Parathyroid adenoma (tissue), 2 donors: ENCODE data around the gene UBE2I.

Experiments
- H2AFZ ChIP-seq: fragments of 300-600 bp; sonication (generic); one replicate; pipeline ENCODE4 v1.7.0; 2017; ENCODE audit warnings: antibody characterized with exemption, mild to moderate bottlenecking
- H3K27ac ChIP-seq: fragments of 300-600 bp; sonication (generic); one replicate; pipeline ENCODE4 v1.7.0; 2017
- H3K27me3 ChIP-seq: fragments of 300-600 bp; sonication (generic); one replicate; pipeline ENCODE4 v1.7.0; 2017; ENCODE audit warnings: low read length; ENCODE audit not compliant: control insufficient read depth, insufficient read depth
- H3K36me3 ChIP-seq: fragments of 300-600 bp; sonication (generic); one replicate; pipeline ENCODE4 v1.7.0; 2017; ENCODE audit warnings: low read length; ENCODE audit not compliant: control insufficient read depth, insufficient read depth
- H3K4me1 ChIP-seq: fragments of 300-600 bp; sonication (generic); one replicate; pipeline ENCODE4 v1.7.0; 2017; ENCODE audit warnings: control low read depth
- H3K4me2 ChIP-seq: fragments of 300-600 bp; sonication (generic); one replicate; pipeline ENCODE4 v1.7.0; 2017; ENCODE audit warnings: low read length
- H3K4me3 ChIP-seq: fragments of 300-600 bp; sonication (generic); one replicate; pipeline ENCODE4 v1.7.0; 2017; ENCODE audit warnings: low read depth, low read length
- H3K79me2 ChIP-seq: fragments of 300-600 bp; sonication (generic); one replicate; pipeline ENCODE4 v1.7.0; 2017; ENCODE audit warnings: control low read depth
- H3K9ac ChIP-seq: fragments of 300-600 bp; sonication (generic); one replicate; pipeline ENCODE4 v1.7.0; 2017; ENCODE audit warnings: mild to moderate bottlenecking
- H3K9me3 ChIP-seq: fragments of 300-600 bp; sonication (generic); one replicate; pipeline ENCODE4 v1.7.0; 2017; ENCODE audit warnings: low read length; ENCODE audit not compliant: control insufficient read depth
- TF ChIP-seq, protein P1 (sequence below): fragments of 300-600 bp; sonication (generic); IDR thresholded peaks from one replicate; pipeline ENCODE4 v1.7.0; 2017; ENCODE audit warnings: antibody characterized with exemption, mild to moderate bottlenecking
- donor health status: primary hyperparathyroidism.

Gene UBE2I

DNA sequence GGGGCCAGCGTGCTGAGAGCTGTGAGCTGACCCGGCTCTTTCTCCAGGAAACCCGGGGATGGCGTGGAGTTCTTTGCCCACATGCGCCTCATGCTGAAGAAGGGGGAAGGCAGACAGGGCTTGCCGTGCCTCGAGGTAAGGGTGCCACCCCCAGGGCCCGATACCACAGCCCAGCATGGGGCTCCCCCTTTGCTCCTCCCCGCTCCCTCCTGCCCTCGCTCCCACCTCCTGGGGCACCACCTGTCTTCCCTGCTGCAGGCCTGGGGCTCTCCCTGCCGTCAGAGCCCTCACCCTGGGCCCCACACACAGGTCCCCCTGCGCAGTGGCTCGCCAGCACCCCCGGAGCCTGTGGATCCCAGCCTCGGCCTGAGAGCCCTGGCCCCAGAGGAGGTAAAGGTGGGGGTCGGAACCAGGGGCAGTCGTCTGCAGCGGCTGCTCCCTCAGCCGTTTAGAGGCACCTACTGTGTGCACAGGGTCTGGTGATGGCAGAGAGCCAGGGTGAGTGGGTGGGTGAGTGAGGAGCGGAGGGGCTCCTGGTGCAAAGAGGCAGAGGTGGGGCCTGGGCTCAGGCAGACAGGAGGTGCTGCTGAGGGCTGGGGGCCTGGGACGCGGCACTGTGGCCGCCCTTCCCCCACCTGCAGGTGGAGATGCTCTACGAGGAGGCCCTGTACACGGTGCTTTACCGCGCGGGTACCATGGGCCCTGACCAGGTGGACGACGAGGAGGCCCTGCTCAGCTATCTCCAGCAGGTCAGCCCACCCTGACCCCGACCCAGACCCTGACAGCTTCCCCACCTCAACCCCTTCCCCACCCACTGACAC lies 29.6 kb downstream of the UBE2I start:
- TF ChIP-seq, protein P1, sequence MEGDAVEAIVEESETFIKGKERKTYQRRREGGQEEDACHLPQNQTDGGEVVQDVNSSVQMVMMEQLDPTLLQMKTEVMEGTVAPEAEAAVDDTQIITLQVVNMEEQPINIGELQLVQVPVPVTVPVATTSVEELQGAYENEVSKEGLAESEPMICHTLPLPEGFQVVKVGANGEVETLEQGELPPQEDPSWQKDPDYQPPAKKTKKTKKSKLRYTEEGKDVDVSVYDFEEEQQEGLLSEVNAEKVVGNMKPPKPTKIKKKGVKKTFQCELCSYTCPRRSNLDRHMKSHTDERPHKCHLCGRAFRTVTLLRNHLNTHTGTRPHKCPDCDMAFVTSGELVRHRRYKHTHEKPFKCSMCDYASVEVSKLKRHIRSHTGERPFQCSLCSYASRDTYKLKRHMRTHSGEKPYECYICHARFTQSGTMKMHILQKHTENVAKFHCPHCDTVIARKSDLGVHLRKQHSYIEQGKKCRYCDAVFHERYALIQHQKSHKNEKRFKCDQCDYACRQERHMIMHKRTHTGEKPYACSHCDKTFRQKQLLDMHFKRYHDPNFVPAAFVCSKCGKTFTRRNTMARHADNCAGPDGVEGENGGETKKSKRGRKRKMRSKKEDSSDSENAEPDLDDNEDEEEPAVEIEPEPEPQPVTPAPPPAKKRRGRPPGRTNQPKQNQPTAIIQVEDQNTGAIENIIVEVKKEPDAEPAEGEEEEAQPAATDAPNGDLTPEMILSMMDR, result no peak
- Histone ChIP-seq H3K27me3 (no peaks in the 10 kb centered on the region), H3K4me1 (peaks cover 6% of the 10 kb centered on the region)

DNA sequence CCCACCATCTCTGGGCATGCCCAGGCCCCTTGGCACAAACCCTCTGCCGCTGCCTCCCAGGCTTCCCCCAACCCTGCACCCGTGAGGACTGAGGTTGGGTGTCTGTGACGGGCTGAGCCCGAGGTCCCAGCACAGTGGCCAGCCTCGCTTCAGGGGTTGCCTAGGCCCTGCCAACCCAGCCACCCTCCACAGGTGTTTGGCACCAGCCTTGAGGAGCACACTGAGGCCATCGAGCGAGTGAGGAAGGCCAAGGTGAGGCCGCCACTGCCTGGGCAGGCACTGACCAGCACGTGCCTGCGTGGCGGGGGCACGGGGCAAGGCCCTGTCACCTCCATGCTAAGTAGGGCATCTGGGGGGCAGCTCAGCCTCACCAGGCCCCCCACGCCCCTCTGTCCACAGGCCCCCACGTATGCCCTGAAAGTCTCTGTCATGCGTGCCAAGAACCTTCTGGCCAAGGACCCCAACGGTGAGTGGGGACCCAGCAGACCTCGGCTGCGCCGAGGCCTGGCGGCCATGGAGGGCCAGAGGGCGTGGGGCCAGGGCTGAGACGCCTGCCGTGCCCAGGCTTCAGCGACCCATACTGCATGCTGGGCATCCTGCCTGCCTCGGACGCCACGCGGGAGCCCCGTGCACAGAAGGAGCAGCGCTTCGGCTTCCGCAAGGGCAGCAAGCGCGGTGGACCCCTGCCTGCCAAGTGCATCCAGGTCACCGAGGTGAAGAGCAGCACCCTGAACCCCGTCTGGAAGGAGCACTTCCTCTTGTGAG lies 31.5 kb downstream of the UBE2I start:
- H3K79me2 ChIP-seq, result no peaks in the 10 kb centered on the region
- H3K36me3 ChIP-seq, result no peaks in the 10 kb centered on the region
- H2AFZ ChIP-seq, result no peak overlapping the region
- no peak overlapping the region for H3K4me2 ChIP-seq
- H3K27ac ChIP-seq, result no peak overlapping the region
- no peak overlapping the region for H3K4me3 ChIP-seq
- no peak overlapping the region for H3K9ac ChIP-seq
- peaks cover 6% of the 10 kb centered on the region for H3K4me1 ChIP-seq
- no peaks in the 10 kb centered on the region for H3K27me3 ChIP-seq
- TF ChIP-seq, protein P1, result no peak
- no peaks in the 10 kb centered on the region for H3K9me3 ChIP-seq

More for the DNA sequence above, 29.6 kb downstream of the UBE2I start:
- H3K9me3 ChIP-seq, result no peaks in the 10 kb centered on the region
- no peak overlapping the region for H3K27ac ChIP-seq
- H3K79me2 ChIP-seq, result no peaks in the 10 kb centered on the region
- H2AFZ ChIP-seq, result no peak overlapping the region
- no peak overlapping the region for H3K9ac ChIP-seq
- H3K4me2 ChIP-seq, result no peak overlapping the region
- H3K36me3 ChIP-seq, result no peaks in the 10 kb centered on the region
- no peak overlapping the region for H3K4me3 ChIP-seq

DNA sequence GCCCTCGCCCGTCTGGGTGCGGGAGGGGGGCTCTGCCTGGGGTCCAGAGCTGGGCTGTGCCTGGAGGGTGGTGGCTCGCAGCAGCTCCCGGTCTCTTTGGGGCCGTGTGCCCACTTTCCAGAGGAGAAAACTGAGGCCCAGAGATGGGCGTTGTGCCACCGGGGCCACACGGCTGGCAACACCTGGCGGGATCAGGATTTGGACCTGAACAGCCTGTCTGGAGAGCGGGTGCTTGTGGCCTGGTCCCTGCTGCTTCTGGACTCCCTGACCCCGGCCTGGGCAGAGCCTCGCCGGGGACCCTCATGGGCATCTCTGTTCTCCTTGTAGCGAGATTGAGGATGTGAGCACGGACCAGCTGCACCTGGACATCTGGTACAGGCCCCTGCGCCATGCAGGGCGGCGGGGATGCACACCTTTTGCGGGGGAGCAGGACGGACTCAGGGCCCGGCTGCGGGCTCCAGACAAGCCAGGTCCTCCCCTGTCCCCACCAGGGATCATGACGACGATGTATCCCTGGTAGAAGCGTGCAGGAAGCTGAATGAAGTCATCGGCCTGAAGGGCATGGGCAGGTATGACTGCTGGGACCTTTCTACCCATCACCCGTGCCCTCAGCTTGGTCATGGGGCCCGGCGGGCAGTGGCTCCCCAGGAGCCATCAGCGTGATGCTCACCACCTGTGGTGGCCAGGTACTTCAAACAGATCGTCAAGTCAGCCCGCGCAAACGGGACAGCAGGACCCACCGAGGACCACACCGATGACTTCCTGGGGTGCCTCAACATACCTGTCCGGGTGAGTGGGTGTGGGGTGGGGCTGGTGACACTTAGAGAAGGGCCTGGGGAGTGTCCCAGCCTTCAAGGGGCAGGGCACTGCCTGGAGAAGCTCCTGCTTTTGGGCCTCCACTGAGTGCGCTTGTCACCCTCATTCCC lies 32.3 kb downstream of the UBE2I start:
- Histone ChIP-seq H2AFZ (no peak overlapping the region), H3K9ac (no peak overlapping the region), H3K36me3 (no peaks in the 10 kb centered on the region), H3K4me1 (peaks cover 6% of the 10 kb centered on the region), H3K9me3 (no peaks in the 10 kb centered on the region), H3K4me3 (no peak overlapping the region), H3K27me3 (no peaks in the 10 kb centered on the region), H3K27ac (no peak overlapping the region), H3K79me2 (no peaks in the 10 kb centered on the region), H3K4me2 (no peak overlapping the region)
- TF ChIP-seq, protein P1, result no peak

DNA sequence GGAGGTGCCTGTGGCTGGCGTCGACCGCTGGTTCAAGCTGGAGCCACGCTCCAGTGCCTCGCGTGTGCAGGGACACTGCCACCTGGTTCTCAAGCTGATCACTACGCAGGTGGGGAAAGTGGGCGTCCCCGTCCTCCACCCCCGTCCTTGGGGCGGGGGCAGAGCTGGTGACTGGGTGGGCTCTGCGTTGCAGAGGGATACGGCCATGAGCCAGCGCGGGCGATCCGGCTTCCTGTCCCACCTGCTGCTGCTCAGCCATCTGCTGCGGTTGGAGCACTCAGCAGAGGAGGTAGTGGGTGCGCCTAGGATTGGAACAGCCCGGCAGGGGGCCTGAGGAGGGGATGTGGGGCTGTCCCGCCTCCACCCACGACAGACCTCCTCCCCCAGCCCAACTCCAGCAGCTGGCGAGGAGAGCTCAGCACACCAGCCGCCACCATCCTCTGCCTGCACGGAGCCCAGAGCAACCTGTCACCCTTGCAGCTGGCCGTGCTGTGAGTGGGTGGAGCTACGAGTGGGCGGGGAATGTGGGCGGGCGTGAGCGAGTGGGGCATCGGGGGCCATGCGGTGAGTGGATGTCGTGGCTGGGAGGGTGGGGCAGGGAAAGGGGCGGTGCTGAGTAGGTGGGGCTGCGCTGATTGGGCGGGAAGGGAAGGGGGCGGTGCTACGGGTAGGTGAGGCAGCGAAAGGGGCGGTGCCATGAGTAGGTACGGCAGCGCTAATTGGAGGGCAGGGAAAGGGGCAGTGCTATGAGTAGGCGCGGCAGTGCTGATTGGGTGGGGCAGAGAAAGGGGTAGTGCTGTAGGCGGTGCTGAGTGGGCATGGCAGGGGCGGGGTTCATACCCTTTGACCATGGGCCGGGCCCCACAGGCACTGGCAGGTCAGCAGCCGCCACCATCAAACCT lies 33.3 kb downstream of the UBE2I start:
- Histone ChIP-seq H3K27me3 (no peaks in the 10 kb centered on the region), H3K27ac (no peak overlapping the region), H3K9me3 (no peaks in the 10 kb centered on the region), H3K36me3 (no peaks in the 10 kb centered on the region), H3K9ac (no peak overlapping the region), H3K4me3 (no peak overlapping the region), H3K4me2 (peak overlapping the region; percentile 54), H2AFZ (peak overlapping the region; percentile 28), H3K79me2 (no peaks in the 10 kb centered on the region), H3K4me1 (peaks cover 6% of the 10 kb centered on the region)
- TF ChIP-seq, protein P1, result no peak
